Fibroblast of mammary gland (primary cell): Measurements from ENCODE around the gene EXD2.
A peak's percentile ranks its signal among the peaks of the same experiment; 100 is the strongest.

ENCODE experiments used
- DNase-seq: peaks from one replicate; pipeline ENCODE4 v3.0.0-alpha.2; 2010; ENCODE audit warnings: low read depth
- H3K4me3 ChIP-seq: 2 replicates; pipeline ENCODE4 v1.5.1; 2011; ENCODE audit warnings: low read depth, mild to moderate bottlenecking, low read length, moderate library complexity; ENCODE audit not compliant: control insufficient read depth
- TF ChIP-seq, protein P1 (sequence below): conservative IDR thresholded peaks from 2 replicates; pipeline ENCODE4 v1.5.1; 2011; ENCODE audit warnings: low read depth, low read length, inconsistent platforms; ENCODE audit not compliant: control insufficient read depth, insufficient read depth

The EXD2 gene

DNA sequence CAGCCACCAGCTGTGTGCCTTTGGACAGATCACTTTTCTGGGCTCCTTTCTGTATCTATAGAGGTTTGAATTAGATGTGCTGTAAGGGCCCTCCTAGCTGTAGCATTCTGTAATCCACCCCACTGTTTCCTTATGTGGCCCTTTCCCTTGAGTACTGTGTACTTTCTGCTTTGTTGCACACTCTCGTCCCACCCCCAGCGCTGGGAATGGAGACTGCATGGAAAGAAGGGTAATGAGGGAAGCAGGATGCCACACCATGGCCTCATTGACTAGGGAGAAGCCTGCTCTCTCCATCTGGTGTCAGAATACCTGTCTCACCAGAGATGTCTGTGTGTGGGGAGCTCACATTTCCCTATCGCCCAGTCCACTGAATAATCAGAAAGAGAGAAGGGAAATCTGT is 55.0 kb downstream of the EXD2 start:
- DNase-seq, result no peak
- H3K4me3 ChIP-seq, result no peak overlapping the region
- TF ChIP-seq, protein P1, sequence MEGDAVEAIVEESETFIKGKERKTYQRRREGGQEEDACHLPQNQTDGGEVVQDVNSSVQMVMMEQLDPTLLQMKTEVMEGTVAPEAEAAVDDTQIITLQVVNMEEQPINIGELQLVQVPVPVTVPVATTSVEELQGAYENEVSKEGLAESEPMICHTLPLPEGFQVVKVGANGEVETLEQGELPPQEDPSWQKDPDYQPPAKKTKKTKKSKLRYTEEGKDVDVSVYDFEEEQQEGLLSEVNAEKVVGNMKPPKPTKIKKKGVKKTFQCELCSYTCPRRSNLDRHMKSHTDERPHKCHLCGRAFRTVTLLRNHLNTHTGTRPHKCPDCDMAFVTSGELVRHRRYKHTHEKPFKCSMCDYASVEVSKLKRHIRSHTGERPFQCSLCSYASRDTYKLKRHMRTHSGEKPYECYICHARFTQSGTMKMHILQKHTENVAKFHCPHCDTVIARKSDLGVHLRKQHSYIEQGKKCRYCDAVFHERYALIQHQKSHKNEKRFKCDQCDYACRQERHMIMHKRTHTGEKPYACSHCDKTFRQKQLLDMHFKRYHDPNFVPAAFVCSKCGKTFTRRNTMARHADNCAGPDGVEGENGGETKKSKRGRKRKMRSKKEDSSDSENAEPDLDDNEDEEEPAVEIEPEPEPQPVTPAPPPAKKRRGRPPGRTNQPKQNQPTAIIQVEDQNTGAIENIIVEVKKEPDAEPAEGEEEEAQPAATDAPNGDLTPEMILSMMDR, result no peak

DNA sequence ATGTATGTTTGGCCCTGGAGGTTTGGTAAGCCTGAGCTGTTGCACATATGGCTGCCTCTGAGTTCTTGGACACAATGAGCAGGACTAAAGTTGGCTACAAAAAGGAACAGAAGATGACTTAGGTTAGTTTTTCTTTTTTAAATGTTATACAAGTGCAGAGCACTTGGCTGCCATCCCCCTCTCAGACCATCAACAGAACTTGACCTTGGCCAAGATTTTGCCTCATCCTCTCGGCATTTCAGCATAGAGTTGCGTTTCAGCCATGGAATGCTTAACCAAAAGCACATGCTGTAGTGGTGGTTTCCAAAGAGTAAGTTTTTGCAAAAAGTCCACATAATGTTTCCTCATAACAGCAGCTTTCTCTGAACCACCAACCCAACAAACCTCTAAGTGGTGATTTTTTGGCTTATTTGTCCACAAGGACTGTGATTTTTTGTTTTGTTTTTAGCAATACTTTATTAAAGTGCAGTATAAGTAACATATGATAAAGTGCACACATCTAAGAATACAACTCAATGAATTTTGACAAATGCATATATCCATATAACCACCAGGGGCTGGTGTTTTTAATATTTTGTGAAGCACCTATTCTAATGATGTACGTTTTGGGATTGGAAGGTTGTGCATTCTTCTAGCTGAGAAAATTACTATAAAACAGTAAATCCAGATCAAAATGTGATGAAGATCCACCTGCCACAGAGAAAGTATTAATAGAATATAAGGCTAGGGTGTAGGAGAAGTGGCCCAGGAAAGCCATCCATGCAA is 56.6 kb downstream of the EXD2 start:
- no peak overlapping the region for H3K4me3 ChIP-seq
- peak; percentile 96 for DNase-seq
- TF ChIP-seq, protein P1, result peak; percentile 50

DNA sequence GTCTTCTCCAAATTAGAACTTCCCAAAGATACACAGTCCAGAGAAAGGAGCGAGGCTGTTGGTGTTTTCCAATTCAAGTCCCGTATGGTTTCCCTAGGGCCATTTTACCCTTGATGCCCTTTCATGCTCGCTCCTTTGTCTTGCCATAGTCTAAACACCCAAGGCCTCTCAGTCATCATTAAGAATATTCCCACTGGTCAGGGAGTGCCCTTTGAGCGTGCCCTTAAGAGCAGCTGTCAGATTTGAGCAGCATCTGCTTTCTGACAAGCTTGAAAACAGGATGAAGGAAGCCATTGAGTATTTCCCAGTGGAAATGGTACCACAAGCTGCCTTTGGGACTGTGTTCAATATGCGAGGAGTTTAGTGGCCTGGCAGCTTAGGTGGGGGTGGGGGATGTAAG is 58.3 kb downstream of the EXD2 start:
- DNase-seq, result no peak
- H3K4me3 ChIP-seq, result no peak overlapping the region
- TF ChIP-seq, protein P1, result no peak

DNA sequence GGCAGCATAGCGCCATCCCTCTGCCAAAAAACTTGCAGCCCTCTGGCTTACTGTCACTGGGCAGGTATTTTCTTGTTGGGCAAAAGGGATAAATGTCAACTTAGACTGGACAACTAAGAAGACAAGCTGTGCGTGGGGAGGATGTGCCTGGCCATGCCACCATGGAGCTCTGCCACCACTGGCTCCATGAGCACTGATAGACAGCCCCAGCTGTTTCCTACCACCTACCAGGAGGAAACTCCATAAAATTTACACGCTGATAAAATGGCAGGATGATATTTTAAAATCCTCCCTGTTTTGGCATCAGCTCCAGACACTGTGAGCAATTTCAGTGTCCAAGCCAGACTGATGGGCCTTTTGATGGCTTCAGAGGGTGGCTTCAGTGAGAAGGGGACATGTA is 61.6 kb downstream of the EXD2 start:
- no peak for DNase-seq
- no peak overlapping the region for H3K4me3 ChIP-seq
- TF ChIP-seq, protein P1, result no peak

DNA sequence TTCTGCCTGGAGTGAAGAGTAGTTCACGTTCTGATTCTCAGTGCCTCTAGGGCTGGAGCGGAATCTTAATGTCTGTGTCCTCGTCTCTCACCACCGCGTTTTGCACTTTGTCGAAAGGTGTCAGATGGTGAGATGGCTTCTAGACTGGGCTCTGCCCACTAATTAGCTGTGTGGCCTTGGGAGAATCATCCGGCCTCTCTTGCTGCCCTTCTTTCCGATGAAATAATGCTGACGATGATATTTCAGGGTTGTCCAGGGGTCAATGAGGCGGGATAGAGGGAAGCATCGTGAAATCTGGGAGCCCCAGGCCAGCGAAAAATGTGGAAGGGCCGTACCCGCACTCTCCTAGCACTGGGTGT is 67.8 kb downstream of the EXD2 start:
- DNase-seq, result no peak
- TF ChIP-seq, protein P1, result no peak
- no peak overlapping the region for H3K4me3 ChIP-seq

DNA sequence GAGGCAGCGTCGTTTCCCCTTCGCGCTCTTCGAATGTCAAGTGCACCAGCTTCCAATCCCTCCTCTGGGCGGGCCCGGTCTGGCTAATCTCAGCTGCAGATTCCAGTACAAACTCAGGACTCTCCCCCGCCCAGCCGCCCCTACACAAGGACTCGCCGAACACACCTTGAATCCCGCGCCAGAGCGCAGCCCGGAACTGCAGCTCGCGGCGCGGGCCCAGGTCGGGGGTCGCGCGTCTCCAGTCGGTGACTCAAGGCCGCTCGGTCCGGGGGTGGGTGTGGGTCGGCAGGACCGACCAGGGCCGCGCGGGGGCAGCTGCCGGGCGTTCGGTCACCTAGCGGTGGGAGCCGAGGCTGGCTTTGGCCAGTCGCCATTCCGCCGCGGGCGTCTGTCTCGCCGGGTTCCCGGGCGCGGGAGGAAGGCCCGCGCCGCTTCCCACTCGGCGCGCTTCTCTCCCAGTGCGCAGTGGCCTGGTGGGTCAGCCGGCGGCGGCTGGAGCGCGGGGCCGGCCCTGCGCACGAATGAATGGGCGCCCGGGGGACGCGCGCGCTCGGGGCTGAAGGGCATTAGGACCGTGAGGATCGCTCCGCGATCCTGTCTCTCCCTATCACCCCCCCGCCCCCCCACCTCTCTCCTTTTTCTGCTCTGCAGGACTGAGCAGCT is 68.4 kb downstream of the EXD2 start, which contains the start of gene GALNT16:
Gene GALNT16, plus strand, starts transcription at position 632 of the 663 bp plus-strand sequence. CDS start 133 bp downstream, outside the sequence.
- TF ChIP-seq, protein P1, result no peak
- peak within 1 kb of the TSS; percentile 40 for H3K4me3 ChIP-seq
- DNase-seq, result no peak
